ENCODE data around the gene RBBP8NL.

The RBBP8NL gene, protein sequence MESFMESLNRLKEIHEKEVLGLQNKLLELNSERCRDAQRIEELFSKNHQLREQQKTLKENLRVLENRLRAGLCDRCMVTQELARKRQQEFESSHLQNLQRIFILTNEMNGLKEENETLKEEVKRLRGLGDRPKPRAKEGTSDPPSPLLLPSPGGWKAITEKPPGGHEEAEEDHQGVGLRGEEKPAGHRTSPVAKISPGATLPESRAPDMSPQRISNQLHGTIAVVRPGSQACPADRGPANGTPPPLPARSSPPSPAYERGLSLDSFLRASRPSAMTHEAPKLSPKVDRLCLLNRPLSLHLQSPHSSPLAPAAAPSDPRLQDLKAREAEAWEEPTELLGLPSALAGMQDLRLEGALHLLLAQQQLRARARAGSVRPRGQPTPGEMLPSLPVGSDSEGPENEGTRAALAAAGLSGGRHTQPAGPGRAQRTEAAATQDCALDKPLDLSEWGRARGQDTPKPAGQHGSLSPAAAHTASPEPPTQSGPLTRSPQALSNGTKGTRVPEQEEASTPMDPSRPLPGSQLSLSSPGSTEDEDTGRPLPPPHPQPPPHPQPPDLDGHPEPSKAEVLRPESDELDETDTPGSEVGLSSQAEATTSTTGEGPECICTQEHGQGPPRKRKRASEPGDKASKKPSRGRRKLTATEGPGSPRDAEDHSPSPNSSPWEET

DNA sequence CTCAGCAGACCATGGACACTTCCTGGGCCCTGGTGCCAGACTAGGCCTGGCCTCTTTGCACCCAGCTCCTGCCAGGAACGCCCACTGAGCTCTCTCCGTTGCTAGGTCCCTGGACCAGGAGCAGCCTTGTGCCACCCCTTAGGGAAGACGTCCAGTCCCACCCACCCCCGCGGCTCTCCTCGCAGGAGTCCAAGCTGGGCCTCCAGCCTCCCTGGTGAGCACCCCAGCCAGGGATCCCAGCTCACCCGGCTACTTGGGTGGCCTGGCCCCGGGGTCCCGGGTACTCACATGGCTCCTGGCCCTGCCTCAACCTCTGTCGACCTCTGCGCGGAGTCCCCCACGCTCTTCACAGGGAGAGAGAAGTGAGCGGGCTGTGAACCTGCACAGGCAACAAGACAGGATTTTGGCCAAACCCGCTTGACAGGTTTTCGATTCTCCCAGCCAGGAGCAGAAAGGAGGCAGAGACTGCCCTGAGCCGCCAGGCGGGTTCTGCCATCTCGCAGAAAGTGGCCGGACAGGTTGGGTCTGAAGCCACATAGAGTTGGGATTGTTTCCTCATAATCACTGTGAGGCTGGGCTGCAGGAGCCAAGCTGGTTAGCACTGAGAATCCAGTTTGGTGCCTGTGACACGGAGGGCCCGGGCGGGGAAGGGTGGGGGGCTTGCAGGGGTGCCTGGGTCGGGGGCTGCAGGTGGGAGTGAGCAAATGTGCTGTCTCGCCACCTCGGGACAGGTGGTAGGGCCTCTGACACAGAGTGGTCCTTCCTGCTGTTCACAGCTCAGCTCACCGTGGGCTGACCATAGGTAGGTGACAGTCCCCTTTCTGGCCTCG lies at the start of gene RBBP8NL:
TSS of gene RBBP8NL (minus strand) at position 368 of the 830 bp plus-strand sequence. CDS start 7,892 bp downstream, outside the sequence.
- no peaks in the 10 kb centered on the region for H3K9me3 Mint-ChIP-seq
- H3K36me3 Mint-ChIP-seq (ENCODE audit: low read depth) = no peaks in the 10 kb centered on the region
- peaks cover 15% of the 10 kb centered on the region for H3K27me3 Mint-ChIP-seq
- no peaks in the 10 kb centered on the region for H3K4me1 Mint-ChIP-seq (ENCODE audit: low read depth)
- intact Hi-C loops (cut with micrococcal nuclease) = no loop called here
- no peak within 1 kb of the TSS for H3K27ac Mint-ChIP-seq
- no peak within 1 kb of the TSS for H3K4me3 Mint-ChIP-seq

DNA sequence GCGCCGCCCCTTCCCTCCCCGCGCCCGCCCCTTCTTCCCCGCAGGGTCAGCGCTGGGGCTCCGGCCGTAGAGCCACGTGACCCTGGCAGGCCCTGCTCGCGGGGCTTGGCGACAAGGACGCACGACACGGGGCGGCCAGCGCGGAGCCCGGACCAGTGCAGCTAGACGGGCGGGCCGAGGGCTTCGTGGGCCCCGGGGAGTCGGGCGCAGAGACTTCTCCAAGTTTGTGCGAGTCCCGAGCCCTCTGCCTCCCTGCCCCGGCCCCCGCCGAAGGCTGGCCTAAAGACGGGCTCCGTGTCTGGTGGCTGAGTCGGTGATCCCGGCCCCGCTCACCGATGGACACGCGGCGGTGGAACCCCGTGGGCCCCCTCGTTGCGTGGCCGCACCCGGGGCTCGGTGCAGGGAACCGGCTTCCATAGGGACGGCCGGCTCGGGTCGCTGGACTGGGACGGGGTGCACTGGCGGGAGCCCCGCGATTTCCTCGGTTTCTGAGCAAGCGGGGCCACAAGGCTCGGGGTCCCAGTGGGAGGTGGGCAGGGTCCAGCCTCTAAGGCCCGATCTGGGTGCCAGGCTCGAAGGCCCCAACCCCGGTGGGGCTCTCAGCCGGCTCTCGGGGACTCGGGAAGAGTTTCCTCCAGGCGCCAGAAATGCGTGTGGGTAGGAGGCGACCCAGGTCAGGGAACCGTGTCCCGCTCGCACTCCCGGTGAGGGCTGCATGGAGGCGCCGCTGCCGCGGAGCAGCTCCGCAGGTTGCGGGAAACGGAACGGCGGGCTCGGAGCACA lies 48.9 kb upstream of the RBBP8NL start:
- no peaks in the 10 kb centered on the region for H3K4me1 Mint-ChIP-seq (ENCODE audit: low read depth)
- H3K9me3 Mint-ChIP-seq = no peaks in the 10 kb centered on the region
- peaks cover 88% of the 10 kb centered on the region for H3K27me3 Mint-ChIP-seq
- no peak overlapping the region for H3K4me3 Mint-ChIP-seq
- H3K27ac Mint-ChIP-seq = no peak overlapping the region
- intact Hi-C loops (cut with micrococcal nuclease) = no loop called here
- H3K36me3 Mint-ChIP-seq (ENCODE audit: low read depth) = no peaks in the 10 kb centered on the region

DNA sequence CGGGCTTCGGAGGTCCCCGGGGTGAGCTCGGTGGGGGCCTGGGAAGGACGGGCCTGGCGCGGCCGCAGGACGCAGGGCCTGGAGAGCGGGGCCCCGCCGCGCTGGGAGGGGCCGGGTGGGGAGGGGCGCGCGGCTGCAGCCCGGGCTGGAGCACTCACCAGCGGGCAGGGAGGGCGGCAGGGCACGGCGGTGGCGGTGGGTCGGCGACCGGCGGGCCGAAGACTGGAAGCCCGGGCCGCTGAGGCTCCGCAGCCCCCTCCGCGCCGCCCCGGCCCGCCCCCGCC lies 48.4 kb upstream of the RBBP8NL start, which contains the start of gene GATA5:
TSS of gene GATA5 (minus strand) at position 224 of the 284 bp plus-strand sequence. CDS start 474 bp downstream, outside the sequence.
- intact Hi-C loops (cut with micrococcal nuclease) = no loop called here
- H3K4me3 Mint-ChIP-seq = no peak within 1 kb of the TSS
- H3K27me3 Mint-ChIP-seq = peaks cover 83% of the 10 kb centered on the region
- no peak within 1 kb of the TSS for H3K27ac Mint-ChIP-seq
- no peaks in the 10 kb centered on the region for H3K36me3 Mint-ChIP-seq (ENCODE audit: low read depth)
- H3K4me1 Mint-ChIP-seq (ENCODE audit: low read depth) = no peaks in the 10 kb centered on the region
- no peaks in the 10 kb centered on the region for H3K9me3 Mint-ChIP-seq

GRCh38 chr20:62475027-62475771 lies 47.9 kb upstream of the RBBP8NL start:
- intact Hi-C loops (cut with micrococcal nuclease) = no loop called here
- Mint-ChIP-seq H3K36me3 (ENCODE audit: low read depth) (no peaks in the 10 kb centered on the region), H3K4me1 (ENCODE audit: low read depth) (no peaks in the 10 kb centered on the region), H3K4me3 (no peak overlapping the region), H3K9me3 (no peaks in the 10 kb centered on the region), H3K27ac (no peak overlapping the region), H3K27me3 (peaks cover 83% of the 10 kb centered on the region)

DNA sequence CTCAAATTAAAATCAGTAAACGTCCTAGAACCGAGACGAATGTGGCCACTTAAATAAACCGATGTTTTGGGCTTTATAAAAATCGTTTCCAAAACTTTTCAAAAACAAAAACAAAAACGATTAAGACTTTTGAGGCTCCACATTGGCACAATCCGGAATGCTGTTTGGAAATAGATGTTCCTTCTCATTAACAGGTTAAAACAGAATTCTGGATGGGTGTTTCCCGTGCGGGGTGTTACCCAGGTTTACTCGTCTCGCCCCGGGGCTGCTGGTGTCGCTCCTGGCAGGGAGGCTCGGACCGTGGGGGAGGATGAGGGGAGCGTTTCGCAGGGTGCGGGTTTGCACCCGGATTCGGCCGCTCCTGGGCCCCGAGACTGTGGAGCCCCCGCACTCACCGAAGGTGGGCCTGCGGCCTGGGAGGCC lies 47.3 kb upstream of the RBBP8NL start:
- intact Hi-C loops (cut with micrococcal nuclease) = no loop called here
- Mint-ChIP-seq H3K27ac (no peak overlapping the region), H3K27me3 (peaks cover 84% of the 10 kb centered on the region), H3K9me3 (no peaks in the 10 kb centered on the region), H3K4me1 (ENCODE audit: low read depth) (no peaks in the 10 kb centered on the region), H3K36me3 (ENCODE audit: low read depth) (no peaks in the 10 kb centered on the region), H3K4me3 (no peak overlapping the region)

GRCh38 chr20:62473717-62474603 lies 46.6 kb upstream of the RBBP8NL start:
- no peaks in the 10 kb centered on the region for H3K4me1 Mint-ChIP-seq (ENCODE audit: low read depth)
- intact Hi-C loops (cut with micrococcal nuclease) = no loop called here
- H3K9me3 Mint-ChIP-seq = no peaks in the 10 kb centered on the region
- H3K27ac Mint-ChIP-seq = no peak overlapping the region
- no peaks in the 10 kb centered on the region for H3K36me3 Mint-ChIP-seq (ENCODE audit: low read depth)
- peaks cover 78% of the 10 kb centered on the region for H3K27me3 Mint-ChIP-seq
- no peak overlapping the region for H3K4me3 Mint-ChIP-seq

DNA sequence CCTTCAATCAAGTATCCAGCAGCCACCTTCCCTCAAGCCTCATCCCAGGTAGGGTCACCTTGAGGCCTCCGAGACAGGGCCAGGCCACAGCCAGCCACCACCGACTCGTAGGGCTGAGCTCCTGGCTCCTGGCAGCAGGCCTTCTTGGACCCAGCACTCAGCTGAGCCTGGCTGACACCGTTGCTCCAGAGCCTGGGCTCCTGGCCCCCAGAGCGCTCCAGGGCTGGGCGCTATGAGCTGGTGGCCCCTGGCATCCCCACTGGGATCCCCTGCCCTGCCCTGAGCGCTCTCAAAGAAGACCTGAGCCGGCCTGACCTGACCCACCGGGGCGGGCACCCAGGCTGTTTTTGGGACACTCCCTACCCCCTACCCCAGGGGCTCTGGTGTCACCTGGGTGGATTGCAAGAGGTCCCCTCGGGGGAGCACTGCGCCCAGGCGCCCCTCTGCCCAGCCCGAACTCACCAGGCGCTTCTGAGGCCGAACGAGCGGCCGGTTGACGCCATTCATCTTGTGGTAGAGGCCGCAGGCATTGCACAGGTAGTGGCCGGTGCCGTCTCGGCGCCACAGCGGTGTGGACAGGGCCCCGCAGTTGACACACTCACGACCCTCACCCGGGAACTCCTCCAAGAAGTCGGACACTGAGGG lies 45.7 kb upstream of the RBBP8NL start:
- H3K36me3 Mint-ChIP-seq (ENCODE audit: low read depth) = no peaks in the 10 kb centered on the region
- no peak overlapping the region for H3K27ac Mint-ChIP-seq
- H3K9me3 Mint-ChIP-seq = no peaks in the 10 kb centered on the region
- H3K4me1 Mint-ChIP-seq (ENCODE audit: low read depth) = no peaks in the 10 kb centered on the region
- intact Hi-C loops (cut with micrococcal nuclease) = no loop called here
- H3K27me3 Mint-ChIP-seq = peaks cover 71% of the 10 kb centered on the region
- H3K4me3 Mint-ChIP-seq = no peak overlapping the region

DNA sequence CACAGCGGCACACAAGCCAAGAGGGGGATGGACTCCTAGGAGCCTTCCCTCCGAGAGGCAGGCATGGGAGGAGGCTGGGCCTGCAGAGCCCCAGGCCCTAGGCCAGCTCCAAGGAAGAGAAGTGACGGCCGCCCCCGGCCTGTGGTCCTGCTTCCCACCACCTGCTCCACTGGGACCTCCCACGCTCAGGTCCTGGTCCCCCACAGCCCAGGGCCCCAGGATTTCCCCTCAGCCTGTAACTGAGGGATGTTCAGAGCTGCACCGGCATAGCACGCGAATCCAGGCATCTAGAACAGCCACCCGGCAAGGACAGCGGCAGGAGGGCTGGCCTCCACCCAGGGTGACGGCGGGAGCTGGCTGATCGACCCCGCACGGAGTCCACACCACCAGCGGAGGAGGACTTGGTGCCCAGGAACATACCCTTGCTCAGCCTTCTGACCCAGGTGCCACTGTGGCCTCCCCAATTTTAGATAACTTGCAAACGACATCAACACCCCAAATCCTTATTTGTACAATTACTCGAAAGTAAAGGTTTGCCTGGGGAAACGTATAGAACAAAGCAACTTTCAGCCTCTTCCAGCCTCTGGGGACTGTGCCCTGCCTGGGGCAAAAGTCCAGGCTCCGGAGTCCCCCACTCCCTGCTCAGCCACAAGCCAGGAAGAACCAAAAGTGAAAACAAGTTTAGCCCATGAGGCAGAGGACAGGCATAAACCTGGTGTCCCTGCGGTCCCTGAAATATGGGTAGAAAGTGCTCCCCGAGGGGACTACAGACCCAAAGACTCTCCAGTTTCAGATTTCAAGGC lies 45.0 kb upstream of the RBBP8NL start:
- no peaks in the 10 kb centered on the region for H3K9me3 Mint-ChIP-seq

GRCh38 chr20:62470459-62470858 lies 43.1 kb upstream of the RBBP8NL start:
- no peak overlapping the region for H3K27ac Mint-ChIP-seq
- no peaks in the 10 kb centered on the region for H3K36me3 Mint-ChIP-seq (ENCODE audit: low read depth)
- peaks cover 49% of the 10 kb centered on the region for H3K27me3 Mint-ChIP-seq
- no peaks in the 10 kb centered on the region for H3K9me3 Mint-ChIP-seq
- intact Hi-C loops (cut with micrococcal nuclease) = no loop called here
- H3K4me3 Mint-ChIP-seq = no peak overlapping the region
- no peaks in the 10 kb centered on the region for H3K4me1 Mint-ChIP-seq (ENCODE audit: low read depth)

More for the DNA sequence above, 45.0 kb upstream of the RBBP8NL start:
- Mint-ChIP-seq H3K27me3 (peaks cover 64% of the 10 kb centered on the region), H3K36me3 (ENCODE audit: low read depth) (no peaks in the 10 kb centered on the region), H3K27ac (no peak overlapping the region), H3K4me3 (no peak overlapping the region), H3K4me1 (ENCODE audit: low read depth) (no peaks in the 10 kb centered on the region)
- intact Hi-C loops (cut with micrococcal nuclease) = no loop called here

DNA sequence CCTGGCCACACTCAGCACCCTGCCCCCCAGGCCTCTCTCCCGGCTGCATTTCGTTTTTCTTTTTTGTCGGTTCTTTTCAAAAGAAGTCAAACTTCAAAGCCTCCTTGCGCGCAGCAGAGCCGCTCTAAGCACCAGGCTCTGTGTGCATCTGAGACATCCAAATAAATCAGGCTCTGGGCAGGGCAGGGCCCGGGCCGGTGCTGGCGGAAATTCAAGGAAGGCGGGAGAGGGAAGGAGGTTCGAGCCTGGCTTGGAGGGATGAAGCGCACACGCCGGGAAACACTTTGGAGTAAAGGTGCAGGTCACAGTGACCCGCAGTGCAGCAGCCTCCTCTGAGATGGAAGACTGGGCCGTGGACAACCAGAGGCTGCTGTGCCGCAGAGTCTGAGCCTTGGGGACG lies 42.7 kb upstream of the RBBP8NL start:
- Mint-ChIP-seq H3K4me3 (no peak overlapping the region), H3K4me1 (ENCODE audit: low read depth) (no peaks in the 10 kb centered on the region), H3K27me3 (peaks cover 44% of the 10 kb centered on the region), H3K27ac (no peak overlapping the region), H3K36me3 (ENCODE audit: low read depth) (no peaks in the 10 kb centered on the region), H3K9me3 (no peaks in the 10 kb centered on the region)
- intact Hi-C loops (cut with micrococcal nuclease) = no loop called here

DNA sequence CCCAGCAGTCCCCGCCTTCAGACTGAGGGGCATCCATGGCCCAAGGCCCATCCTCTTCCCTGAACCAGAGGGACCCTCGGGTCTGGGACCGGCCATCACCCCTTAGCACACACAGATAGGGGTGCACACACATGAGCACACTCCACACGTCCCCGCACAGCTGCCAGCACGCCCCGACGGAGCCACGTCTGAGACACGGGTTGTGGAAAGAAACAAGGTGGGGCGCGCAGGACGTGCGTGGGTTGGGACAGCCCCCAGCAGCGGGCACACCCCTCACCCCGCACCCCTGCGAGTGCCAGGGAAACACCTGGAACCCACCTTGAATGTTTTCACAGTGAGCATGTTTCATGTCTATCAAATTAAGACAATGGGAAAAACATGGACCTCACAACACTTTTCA lies 42.0 kb upstream of the RBBP8NL start:
- Mint-ChIP-seq H3K9me3 (no peaks in the 10 kb centered on the region), H3K27ac (no peak overlapping the region), H3K27me3 (peaks cover 38% of the 10 kb centered on the region), H3K36me3 (ENCODE audit: low read depth) (no peaks in the 10 kb centered on the region), H3K4me1 (ENCODE audit: low read depth) (no peaks in the 10 kb centered on the region), H3K4me3 (no peak overlapping the region)
- intact Hi-C loops (cut with micrococcal nuclease) = no loop called here

All from dendritic cell treated with granulocyte-macrophage colony-stimulating factor and Interleukin-4, amounts not matched to agents 40 ng/mL and 50 ng/mL, for 4 days (primary cell).